WI38 (cell line): Measurements from ENCODE around the gene STARD4.

ENCODE experiments used
- H3K4me3 ChIP-seq: 2 replicates; pipeline ENCODE4 v1.5.1; 2011; ENCODE audit warnings: low read depth, mild to moderate bottlenecking, control low read depth, low read length
- CTCF ChIP-seq: IDR thresholded peaks from 2 replicates; pipeline ENCODE4 v1.5.1; 2012; ENCODE audit warnings: low read depth, mild to moderate bottlenecking, control low read depth, low read length

The STARD4 gene

GRCh38 chr5:111528056-111528455 is 15.7 kb upstream of the STARD4 start:
- TF ChIP-seq CTCF = no peak
- no peak overlapping the region for H3K4me3 ChIP-seq

GRCh38 chr5:111520908-111521307 is 8.6 kb upstream of the STARD4 start:
- H3K4me3 ChIP-seq = no peak overlapping the region
- TF ChIP-seq CTCF = no peak

GRCh38 chr5:111518777-111519176 is 6.4 kb upstream of the STARD4 start:
- no peak for TF ChIP-seq CTCF

GRCh38 chr5:111517853-111518501 is 5.6 kb upstream of the STARD4 start:
- no peak overlapping the region for H3K4me3 ChIP-seq
- TF ChIP-seq CTCF = no peak

More at GRCh38 chr5:111518777-111519176, 6.4 kb upstream of the STARD4 start:
- H3K4me3 ChIP-seq = no peak overlapping the region

GRCh38 chr5:111514087-111514486 is 1.8 kb upstream of the STARD4 start:
- H3K4me3 ChIP-seq = no peak overlapping the region

GRCh38 chr5:111513131-111513520 is 791 bp upstream of the STARD4 start:
- peak overlapping the region; percentile 96 for H3K4me3 ChIP-seq
- TF ChIP-seq CTCF = no peak

More at GRCh38 chr5:111514087-111514486, 1.8 kb upstream of the STARD4 start:
- TF ChIP-seq CTCF = no peak

- TF ChIP-seq CTCF = no peak
- peak overlapping the region; percentile 96 for H3K4me3 ChIP-seq
Observed at GRCh38 chr5:111511831-111512374, 432 bp downstream of the STARD4 start.
